Chondrocyte (in vitro differentiated cells): ENCODE data around the gene CSAG2. TPM values are rescaled to one million over a fixed set of nuclear protein-coding genes. Genes with fewer than 3 reads are reported as not detected.
"Not testable (repeated sequence)": the region's sequence is repeated elsewhere in the genome, so short reads cannot be mapped to it uniquely, and the experiment has no call there.

Experiments used
- DNase-seq: peaks from one replicate; pipeline ENCODE4 v3.0.0; 2021; ENCODE audit warnings: mixed read lengths, low spot score
- H3K27ac Mint-ChIP-seq: one replicate; pipeline ENCODE4 v1.8.0; 2021; ENCODE audit warnings: mild to moderate bottlenecking, moderate library complexity, mixed read lengths; ENCODE audit not compliant: unreplicated experiment
- H3K27me3 Mint-ChIP-seq: 2 replicates; pipeline ENCODE4 v1.8.0; 2021; ENCODE audit warnings: low read depth, mixed read lengths
- H3K36me3 Mint-ChIP-seq: 2 replicates; pipeline ENCODE4 v1.8.0; 2021; ENCODE audit warnings: low read depth, mixed read lengths
- H3K4me1 Mint-ChIP-seq: 2 replicates; pipeline ENCODE4 v1.8.0; 2021; ENCODE audit warnings: low read depth, mild to moderate bottlenecking, mixed read lengths
- H3K4me3 Mint-ChIP-seq: one replicate; pipeline ENCODE4 v1.8.0; 2021; ENCODE audit warnings: mild to moderate bottlenecking, moderate library complexity, mixed read lengths; ENCODE audit not compliant: unreplicated experiment
- H3K9me3 Mint-ChIP-seq: 2 replicates; pipeline ENCODE4 v1.8.0; 2021; ENCODE audit warnings: low read depth, mixed read lengths
- CTCF ChIP-seq: fragments of 200-600 bp; sonication (generic); IDR thresholded peaks from 2 replicates; pipeline ENCODE4 v1.5.0; 2021; ENCODE audit warnings: antibody characterized with exemption, mild to moderate bottlenecking, moderate library complexity
- long read RNA-seq: library from polyadenylated mRNA; stranded (forward); transcript quantifications from one replicate; pipeline ENCODE4 v2.0.0, GENCODE V29; 2021
- total RNA-seq: library from RNA; stranded (reverse); gene quantifications from 3 replicates; pipeline ENCODE4 v1.2.1, GENCODE V29; 2021

Gene CSAG2
- not detected in 3 replicates for total RNA-seq
- long read RNA-seq = 0 reads

GRCh38 chrX:152709173-152709572 lies at the start of gene CSAG2:
Gene CSAG2, minus strand, starts transcription at chrX:152709273. Its CDS starts 161 bp downstream, at chrX:152709112.
- not testable (repeated sequence) for H3K4me1 Mint-ChIP-seq, H3K27ac Mint-ChIP-seq, H3K27me3 Mint-ChIP-seq, DNase-seq, H3K4me3 Mint-ChIP-seq, H3K9me3 Mint-ChIP-seq, H3K36me3 Mint-ChIP-seq

GRCh38 chrX:152754871-152755270 lies 45.8 kb upstream of the CSAG2 start:
- H3K27me3 Mint-ChIP-seq, H3K9me3 Mint-ChIP-seq, H3K4me1 Mint-ChIP-seq, H3K27ac Mint-ChIP-seq, H3K4me3 Mint-ChIP-seq, H3K36me3 Mint-ChIP-seq, DNase-seq: not testable (repeated sequence)

- not testable (repeated sequence) for H3K9me3 Mint-ChIP-seq, DNase-seq, H3K4me3 Mint-ChIP-seq, H3K36me3 Mint-ChIP-seq, H3K27me3 Mint-ChIP-seq, H3K27ac Mint-ChIP-seq, H3K4me1 Mint-ChIP-seq
These were observed 44.9 kb upstream of the CSAG2 start, which contains the start of gene MAGEA2 for GRCh38 chrX:152753686-152754650. Gene MAGEA2, minus strand, starts transcription at chrX:152753842. Its CDS starts 2,479 bp downstream, at chrX:152751363.

GRCh38 chrX:152738560-152738959 lies 29.5 kb upstream of the CSAG2 start:
- H3K4me3 Mint-ChIP-seq = no peak overlapping the region
- no peak for TF ChIP-seq CTCF
- peaks cover 26% of the 10 kb centered on the region for H3K9me3 Mint-ChIP-seq
- no peak overlapping the region for H3K27ac Mint-ChIP-seq
- peaks cover 2% of the 10 kb centered on the region for H3K27me3 Mint-ChIP-seq
- H3K36me3 Mint-ChIP-seq = no peaks in the 10 kb centered on the region
- no peaks in the 10 kb centered on the region for H3K4me1 Mint-ChIP-seq
- DNase-seq = no peak

- not testable (repeated sequence) for H3K4me3 Mint-ChIP-seq, H3K4me1 Mint-ChIP-seq, H3K27ac Mint-ChIP-seq, H3K27me3 Mint-ChIP-seq, H3K36me3 Mint-ChIP-seq
- H3K9me3 Mint-ChIP-seq = peaks cover 22% of the 10 kb centered on the region
- peak; percentile 40 for DNase-seq
These were observed 27.5 kb upstream of the CSAG2 start for GRCh38 chrX:152736528-152736927.

GRCh38 chrX:152735860-152736511 lies 26.9 kb upstream of the CSAG2 start:
- TF ChIP-seq CTCF = no peak
- no peak overlapping the region for H3K4me3 Mint-ChIP-seq

GRCh38 chrX:152735101-152735500 lies 26.0 kb upstream of the CSAG2 start:
- Mint-ChIP-seq H3K4me1 (no peaks in the 10 kb centered on the region), H3K27me3 (no peaks in the 10 kb centered on the region), H3K27ac (no peak overlapping the region), H3K9me3 (peaks cover 23% of the 10 kb centered on the region), H3K4me3 (no peak overlapping the region), H3K36me3 (no peaks in the 10 kb centered on the region)
- peak; percentile 17 for DNase-seq
- no peak for TF ChIP-seq CTCF

More at GRCh38 chrX:152735860-152736511, 26.9 kb upstream of the CSAG2 start:
- peak; percentile 77 for DNase-seq
- no peaks in the 10 kb centered on the region for H3K36me3 Mint-ChIP-seq
- no peaks in the 10 kb centered on the region for H3K4me1 Mint-ChIP-seq
- H3K27me3 Mint-ChIP-seq = no peaks in the 10 kb centered on the region
- H3K9me3 Mint-ChIP-seq = peaks cover 27% of the 10 kb centered on the region
- H3K27ac Mint-ChIP-seq = no peak overlapping the region

- peaks cover 23% of the 10 kb centered on the region for H3K9me3 Mint-ChIP-seq
- not testable (repeated sequence) for H3K4me3 Mint-ChIP-seq, H3K27ac Mint-ChIP-seq, H3K27me3 Mint-ChIP-seq, H3K4me1 Mint-ChIP-seq, H3K36me3 Mint-ChIP-seq
- DNase-seq = peak; percentile 44
These were observed 25.2 kb upstream of the CSAG2 start for GRCh38 chrX:152734143-152734858.
